ENCODE measurements around the gene SOX8. TPM values are rescaled to one million over a fixed set of nuclear protein-coding genes. Genes with fewer than 3 reads are reported as not detected.

The SOX8 gene
- total and polyA plus RNA-seq, 9 donors: 0.08 to 0.52 (median 0.32) TPM

GRCh38 chr16:935684-936083, 45.9 kb upstream of the SOX8 start:
- no peak for DNase-seq
- Histone ChIP-seq H3K27ac (no peak overlapping the region), H3K4me1 (ENCODE audit: insufficient read depth) (no peaks in the 10 kb centered on the region), H3K9me3 (no peaks in the 10 kb centered on the region), H3K27me3 (no peaks in the 10 kb centered on the region), H3K4me3 (no peak overlapping the region), H3K36me3 (no peaks in the 10 kb centered on the region)
- intact Hi-C loops (cut with DNase I): no loop called here
- WGBS, 3 donors: 70 to 77% (median 72%) methylated on average over 11 of the region's 11 CpGs
- TF ChIP-seq CTCF (IDR thresholded peaks at IDR 0.05): no peak
- TF ChIP-seq EP300 (IDR thresholded peaks at IDR 0.05): no peak
- no peak for TF ChIP-seq POLR2A (IDR thresholded peaks at IDR 0.05)

DNA sequence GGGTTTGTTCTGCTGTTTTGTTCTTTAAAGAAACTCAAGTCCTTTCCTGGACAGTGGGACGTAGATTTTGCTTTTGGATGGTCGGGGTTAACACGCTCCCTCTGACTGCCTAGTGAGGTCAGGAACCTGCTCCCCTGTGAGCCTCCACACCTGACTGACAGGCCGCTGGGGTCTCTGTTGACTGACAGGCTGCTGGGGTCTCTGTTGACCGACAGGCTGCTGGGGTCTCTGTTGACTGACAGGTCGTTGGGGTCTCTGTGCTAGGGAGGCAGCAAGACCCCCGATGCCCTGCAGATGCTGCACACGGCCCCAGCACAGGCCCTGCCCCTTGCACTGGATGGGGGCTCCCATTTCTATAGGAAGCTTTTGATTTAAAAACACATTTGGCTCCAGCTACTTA, 44.3 kb upstream of the SOX8 start:
- intact Hi-C loops (cut with DNase I): no loop called here
- Histone ChIP-seq H3K4me1 (ENCODE audit: insufficient read depth) (no peaks in the 10 kb centered on the region), H3K27ac (no peak overlapping the region), H3K27me3 (no peaks in the 10 kb centered on the region), H3K4me3 (no peak overlapping the region), H3K36me3 (no peaks in the 10 kb centered on the region), H3K9me3 (no peaks in the 10 kb centered on the region)
- no peak for DNase-seq
- no peak for TF ChIP-seq CTCF (IDR thresholded peaks at IDR 0.05)
- no peak for TF ChIP-seq POLR2A (IDR thresholded peaks at IDR 0.05)
- no peak for TF ChIP-seq EP300 (IDR thresholded peaks at IDR 0.05)
- 75 to 89% (median 88%) methylated on average over 8 of the region's 8 CpGs for WGBS, 3 donors

DNA sequence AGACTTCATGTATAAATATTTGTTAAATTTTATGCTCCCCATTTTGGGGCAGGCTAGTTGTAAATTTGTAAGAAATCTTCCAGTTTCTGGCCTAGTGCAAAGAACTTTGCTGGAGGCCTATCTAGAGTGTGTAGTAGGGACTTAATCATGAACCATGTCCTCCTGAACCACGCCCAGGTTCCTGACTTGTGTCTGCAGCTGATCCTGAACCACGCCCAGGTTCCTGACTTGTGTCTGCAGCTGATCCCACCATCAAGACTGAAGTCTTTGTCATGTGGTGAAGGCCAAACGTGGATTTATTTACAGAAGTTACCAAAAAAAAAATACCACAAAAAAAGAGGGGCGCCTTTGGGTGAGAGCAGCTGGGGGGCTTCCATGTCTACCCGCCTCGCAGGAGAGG, 43.8 kb upstream of the SOX8 start:
- Histone ChIP-seq H3K36me3 (no peaks in the 10 kb centered on the region), H3K27me3 (no peaks in the 10 kb centered on the region), H3K4me1 (ENCODE audit: insufficient read depth) (no peaks in the 10 kb centered on the region), H3K9me3 (no peaks in the 10 kb centered on the region), H3K4me3 (no peak overlapping the region), H3K27ac (no peak overlapping the region)
- no peak for DNase-seq
- intact Hi-C loops (cut with DNase I): no loop called here
- TF ChIP-seq POLR2A (IDR thresholded peaks at IDR 0.05): no peak
- TF ChIP-seq EP300 (IDR thresholded peaks at IDR 0.05): no peak
- TF ChIP-seq CTCF (IDR thresholded peaks at IDR 0.05): no peak
- 84 to 93% (median 87%) methylated on average over 6 of the region's 6 CpGs for WGBS, 3 donors

DNA sequence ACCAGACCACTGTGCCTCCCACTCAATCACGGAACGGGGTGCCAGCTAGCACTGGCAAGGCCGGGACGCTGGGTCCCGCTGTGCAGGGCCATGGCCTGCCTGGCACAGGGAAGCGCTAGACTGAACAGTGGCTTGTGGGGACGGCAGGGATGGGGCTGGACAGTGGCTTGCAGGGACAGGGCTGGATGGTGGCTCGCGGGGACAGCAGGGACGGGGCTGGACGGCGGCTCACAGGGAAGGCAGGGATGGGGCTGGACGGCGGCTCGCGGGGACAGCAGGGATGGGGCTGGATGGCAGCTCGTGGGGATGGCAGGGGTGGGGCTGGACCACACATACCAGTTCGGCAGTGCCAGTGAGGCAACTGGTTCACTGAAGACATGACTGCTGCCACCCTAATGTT, 43.4 kb upstream of the SOX8 start:
- no peak for TF ChIP-seq POLR2A (IDR thresholded peaks at IDR 0.05)
- no peak for TF ChIP-seq EP300 (IDR thresholded peaks at IDR 0.05)
- no peak for TF ChIP-seq CTCF (IDR thresholded peaks at IDR 0.05)
- WGBS, 3 donors: 87 to 95% (median 90%) methylated on average over 18 of the region's 18 CpGs
- no peak for DNase-seq
- Histone ChIP-seq H3K27me3 (no peaks in the 10 kb centered on the region), H3K4me1 (ENCODE audit: insufficient read depth) (no peaks in the 10 kb centered on the region), H3K4me3 (no peak overlapping the region), H3K36me3 (no peaks in the 10 kb centered on the region), H3K27ac (no peak overlapping the region), H3K9me3 (no peaks in the 10 kb centered on the region)
- intact Hi-C loops (cut with DNase I): no loop called here

DNA sequence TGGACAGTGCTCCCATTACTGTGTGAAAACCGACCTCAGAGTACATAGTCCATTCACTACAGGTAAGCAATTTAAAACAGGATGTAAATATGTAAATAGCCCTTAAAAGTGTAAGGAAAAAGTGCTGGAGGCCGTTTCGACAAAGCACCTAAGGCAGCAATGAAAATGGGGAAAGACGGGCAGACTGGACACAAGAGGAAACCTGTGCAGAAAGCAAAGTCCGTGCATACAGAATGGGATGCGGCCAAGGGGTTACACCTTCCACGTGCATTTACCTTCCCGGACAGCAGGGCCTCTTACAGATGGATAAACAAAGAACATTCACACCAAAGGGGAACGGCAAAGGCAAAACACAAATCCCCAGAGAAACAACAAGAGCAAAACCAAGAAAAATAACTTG, 42.8 kb upstream of the SOX8 start:
- no peaks in the 10 kb centered on the region for H3K9me3 ChIP-seq
- H3K4me3 ChIP-seq: no peak overlapping the region
- no peaks in the 10 kb centered on the region for H3K4me1 ChIP-seq (ENCODE audit: insufficient read depth)
- H3K27me3 ChIP-seq: no peaks in the 10 kb centered on the region
- no peak overlapping the region for H3K27ac ChIP-seq
- H3K36me3 ChIP-seq: no peaks in the 10 kb centered on the region
- TF ChIP-seq CTCF (IDR thresholded peaks at IDR 0.05) (no peak), EP300 (IDR thresholded peaks at IDR 0.05) (no peak), POLR2A (IDR thresholded peaks at IDR 0.05) (no peak)
- no peak for DNase-seq
- intact Hi-C loops (cut with DNase I): no loop called here
- 76 to 86% (median 82%) methylated on average over 9 of the region's 9 CpGs for WGBS, 3 donors
